Mesodermal cell (in vitro differentiated cells): Measurements from ENCODE around the gene IDNK.

Source experiments
- H3K27ac ChIP-seq: 2 replicates; pipeline ENCODE4 v1.7.0; 2013; ENCODE audit warnings: mild to moderate bottlenecking, low read depth, low read length, moderate library complexity; ENCODE audit not compliant: severe bottlenecking
- H3K36me3 ChIP-seq: 2 replicates; pipeline ENCODE4 v1.7.1; 2013; ENCODE audit warnings: mild to moderate bottlenecking, low read length, moderate library complexity; ENCODE audit not compliant: control insufficient read depth, insufficient read depth
- H3K4me1 ChIP-seq: one replicate; pipeline ENCODE4 v1.7.1; 2013; ENCODE audit warnings: mild to moderate bottlenecking, low read length; ENCODE audit not compliant: insufficient read depth, control insufficient read depth, poor library complexity, severe bottlenecking
- H3K4me3 ChIP-seq: 2 replicates; pipeline ENCODE4 v1.7.0; 2013; ENCODE audit warnings: low read length, control low read depth, mild to moderate bottlenecking; ENCODE audit not compliant: insufficient read depth, poor library complexity, severe bottlenecking; ENCODE audit errors: extremely low read depth
- H3K9me3 ChIP-seq: 2 replicates; pipeline ENCODE4 v1.7.1; 2013; ENCODE audit warnings: mild to moderate bottlenecking, low read length, moderate library complexity; ENCODE audit not compliant: control insufficient read depth
- WGBS, 2 experiments: methylation state at CpG; one replicate each; pipeline ENCODE4 v1.1.5; 2013; ENCODE audit warnings: missing lambda C conversion rate in 2 of 2; ENCODE audit not compliant: insufficient coverage in 2 of 2; 5-methylcytosine and 5-hydroxymethylcytosine counted together

Gene IDNK

GRCh38 chr9:83655433-83655832 is 32.5 kb downstream of the IDNK start:
- 100% methylated on average over 1 of the region's 1 CpG; no CpG with 5 or more reads in 1 of the 2 experiments for WGBS, 2 experiments
- H3K36me3 ChIP-seq = peaks cover 93% of the 10 kb centered on the region
- no peaks in the 10 kb centered on the region for H3K4me1 ChIP-seq
- H3K9me3 ChIP-seq = no peaks in the 10 kb centered on the region
- H3K4me3 ChIP-seq = no peak overlapping the region
- H3K27ac ChIP-seq = no peak overlapping the region

- no peaks in the 10 kb centered on the region for H3K9me3 ChIP-seq
- no peak overlapping the region for H3K27ac ChIP-seq
- H3K4me3 ChIP-seq = no peak overlapping the region
- no peaks in the 10 kb centered on the region for H3K4me1 ChIP-seq
- WGBS, 2 experiments = 100% methylated on average over 1 of the region's 2 CpGs; no CpG with 5 or more reads in 1 of the 2 experiments
- peaks cover 93% of the 10 kb centered on the region for H3K36me3 ChIP-seq
Observed at GRCh38 chr9:83656032-83656680, 33.2 kb downstream of the IDNK start.

- WGBS, 2 experiments = 93 to 96% methylated on average over 6 of the region's 6 CpGs
- no peaks in the 10 kb centered on the region for H3K9me3 ChIP-seq
- no peaks in the 10 kb centered on the region for H3K4me1 ChIP-seq
- peaks cover 93% of the 10 kb centered on the region for H3K36me3 ChIP-seq
- H3K27ac ChIP-seq = no peak overlapping the region
- H3K4me3 ChIP-seq = no peak overlapping the region
Observed at GRCh38 chr9:83656952-83657351, 34.0 kb downstream of the IDNK start.

- Histone ChIP-seq H3K27ac (no peak overlapping the region), H3K36me3 (peaks cover 88% of the 10 kb centered on the region)
Observed at GRCh38 chr9:83662933-83663332, 40.0 kb downstream of the IDNK start.

GRCh38 chr9:83665580-83666200 is 42.7 kb downstream of the IDNK start:
- Histone ChIP-seq H3K4me3 (no peak overlapping the region), H3K27ac (no peak overlapping the region), H3K4me1 (no peaks in the 10 kb centered on the region), H3K9me3 (no peaks in the 10 kb centered on the region), H3K36me3 (peaks cover 81% of the 10 kb centered on the region)
- 92 to 96% methylated on average over 1 to 3 of the region's 5 CpGs for WGBS, 2 experiments

More at GRCh38 chr9:83662933-83663332, 40.0 kb downstream of the IDNK start:
- no peaks in the 10 kb centered on the region for H3K4me1 ChIP-seq
- no peak overlapping the region for H3K4me3 ChIP-seq
- 94 to 95% methylated on average over 2 of the region's 3 CpGs for WGBS, 2 experiments
- no peaks in the 10 kb centered on the region for H3K9me3 ChIP-seq

- peaks cover 71% of the 10 kb centered on the region for H3K36me3 ChIP-seq
- no peaks in the 10 kb centered on the region for H3K9me3 ChIP-seq
- no CpG with 5 or more reads among the region's 1 CpG for WGBS, 2 experiments
- H3K27ac ChIP-seq = no peak overlapping the region
- H3K4me3 ChIP-seq = no peak overlapping the region
- H3K4me1 ChIP-seq = no peaks in the 10 kb centered on the region
Observed at GRCh38 chr9:83669067-83669466, 46.1 kb downstream of the IDNK start.

- H3K27ac ChIP-seq = no peak overlapping the region
- 82 to 83% methylated on average over 1 to 2 of the region's 5 CpGs for WGBS, 2 experiments
- no peaks in the 10 kb centered on the region for H3K9me3 ChIP-seq
- H3K4me1 ChIP-seq = no peaks in the 10 kb centered on the region
- H3K4me3 ChIP-seq = no peak overlapping the region
- peaks cover 64% of the 10 kb centered on the region for H3K36me3 ChIP-seq
Observed at GRCh38 chr9:83670381-83670780, 47.4 kb downstream of the IDNK start.

GRCh38 chr9:83671451-83671850 is 48.5 kb downstream of the IDNK start:
- H3K36me3 ChIP-seq = peaks cover 62% of the 10 kb centered on the region
- WGBS, 2 experiments = 100% methylated on average over 1 of the region's 1 CpG; no CpG with 5 or more reads in 1 of the 2 experiments

GRCh38 chr9:83675466-83675865 is 52.5 kb downstream of the IDNK start:
- Histone ChIP-seq H3K4me3 (no peak overlapping the region), H3K9me3 (no peaks in the 10 kb centered on the region), H3K27ac (no peak overlapping the region), H3K4me1 (no peaks in the 10 kb centered on the region), H3K36me3 (peaks cover 73% of the 10 kb centered on the region)
- WGBS, 2 experiments = 100% methylated on average over 1 of the region's 1 CpG; no CpG with 5 or more reads in 1 of the 2 experiments

More at GRCh38 chr9:83671451-83671850, 48.5 kb downstream of the IDNK start:
- Histone ChIP-seq H3K9me3 (no peaks in the 10 kb centered on the region), H3K4me1 (no peaks in the 10 kb centered on the region), H3K4me3 (no peak overlapping the region), H3K27ac (no peak overlapping the region)

GRCh38 chr9:83677596-83677995 is 54.7 kb downstream of the IDNK start:
- Histone ChIP-seq H3K4me3 (no peak overlapping the region), H3K4me1 (no peaks in the 10 kb centered on the region), H3K9me3 (no peaks in the 10 kb centered on the region), H3K36me3 (peaks cover 81% of the 10 kb centered on the region), H3K27ac (no peak overlapping the region)
- WGBS, 2 experiments = no CpG with 5 or more reads among the region's 3 CpGs

GRCh38 chr9:83680233-83680632 is 57.3 kb downstream of the IDNK start:
- H3K36me3 ChIP-seq = peaks cover 75% of the 10 kb centered on the region
- no peaks in the 10 kb centered on the region for H3K9me3 ChIP-seq
- WGBS, 2 experiments = no CpG with 5 or more reads among the region's 1 CpG
- no peaks in the 10 kb centered on the region for H3K4me1 ChIP-seq
- no peak overlapping the region for H3K4me3 ChIP-seq
- H3K27ac ChIP-seq = no peak overlapping the region
